ENCODE data around the gene DAB2IP.

GRCh38 chr9:121699571-121700164, 48.2 kb downstream of the DAB2IP start:
- no peak for TF ChIP-seq CTCF (IDR thresholded peaks at IDR 0.05; ENCODE audit: insufficient read depth, low read length, poor library complexity, severe bottlenecking)
- no peak for TF ChIP-seq EZH2phosphoT487 (conservative IDR thresholded peaks at IDR 0.05; ENCODE audit: low read length)
